ENCODE data around the gene RBM17.
A peak's percentile ranks its signal among the peaks of the same experiment; 100 is the strongest.

DNA sequence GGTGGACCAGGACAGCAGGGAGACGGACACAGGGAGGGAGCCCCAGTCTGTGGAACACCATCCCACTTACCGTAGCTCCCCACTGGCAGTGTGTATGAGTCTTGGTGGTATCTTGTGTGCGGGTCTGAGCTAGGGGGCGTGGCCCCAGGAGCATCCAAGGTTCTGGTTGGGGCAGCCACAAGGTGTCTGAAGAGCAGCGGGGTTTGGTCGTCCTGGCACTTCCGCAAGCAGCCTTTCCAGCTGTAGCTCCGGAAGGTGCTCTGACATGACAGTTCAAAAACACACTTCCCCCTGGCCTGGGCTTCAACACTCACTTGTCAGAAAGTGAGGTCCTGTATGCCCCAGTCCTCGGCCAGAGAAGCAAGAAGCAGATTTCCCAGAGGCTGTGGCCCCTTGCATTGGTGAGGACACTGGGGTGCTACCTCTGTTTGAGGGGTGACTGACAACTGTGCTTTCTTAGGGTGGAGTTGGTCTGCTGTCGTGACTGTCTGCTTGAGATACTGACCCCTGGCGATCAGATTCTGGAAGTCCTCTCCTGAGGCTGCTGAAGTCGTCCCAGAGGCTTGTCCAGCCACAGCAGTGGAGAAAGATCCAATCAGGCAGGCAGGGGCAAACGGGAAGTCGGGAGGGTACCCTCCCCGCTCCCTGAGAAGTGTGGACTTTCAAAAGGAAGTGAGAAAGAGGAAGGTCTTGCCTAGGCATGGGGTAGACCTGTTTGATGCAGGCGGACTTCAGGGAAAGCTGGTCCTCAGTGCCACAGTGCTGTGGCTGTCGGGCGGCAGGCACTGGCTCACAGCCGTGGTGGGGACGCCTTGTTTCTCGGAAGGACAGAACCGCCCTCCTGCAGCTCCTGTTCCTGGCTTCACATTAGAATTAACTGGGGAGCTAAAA lies 62.5 kb downstream of the RBM17 start:
- TF ChIP-seq CTCF (IDR thresholded peaks at IDR 0.05) = peak in 3 of 4 experiments; percentile 50 to 65 (median 61)
- no peak for TF ChIP-seq POLR2A (IDR thresholded peaks at IDR 0.05)
